Smooth muscle cell (in vitro differentiated cells): ENCODE measurements around the gene UBE2E2. TPM values are rescaled to one million over a fixed set of nuclear protein-coding genes. Genes with fewer than 3 reads are reported as not detected.

Experiments used
- DNase-seq: peaks from one replicate; lab custom pipeline; 2025; ENCODE audit not compliant: unreplicated experiment; lab: John Stamatoyannopoulos, UW
- H2AFZ ChIP-seq: fragments of 200-600 bp; sonication (generic); 2 replicates; pipeline ENCODE4 v1.6.0; 2016; ENCODE audit warnings: antibody characterized with exemption, low read depth, mild to moderate bottlenecking
- H3F3A ChIP-seq: fragments of 200-600 bp; sonication (generic); 2 replicates; pipeline ENCODE4 v1.6.0; 2017; ENCODE audit warnings: antibody characterized with exemption, low read depth
- H3K27ac ChIP-seq: fragments of 200-600 bp; sonication (generic); 2 replicates; pipeline ENCODE4 v1.5.1; 2016; ENCODE audit warnings: low read depth, mild to moderate bottlenecking
- H3K27me3 ChIP-seq: fragments of 200-600 bp; sonication (generic); 2 replicates; pipeline ENCODE4 v1.6.1; 2016; ENCODE audit warnings: low read depth, mild to moderate bottlenecking
- H3K36me3 ChIP-seq: fragments of 200-600 bp; sonication (generic); 2 replicates; pipeline ENCODE4 v1.5.1; 2016; ENCODE audit warnings: low read depth
- H3K4me1 ChIP-seq: fragments of 200-600 bp; sonication (generic); 2 replicates; pipeline ENCODE4 v1.5.1; 2016; ENCODE audit warnings: low read depth
- H3K4me2 ChIP-seq: fragments of 200-600 bp; sonication (generic); 2 replicates; pipeline ENCODE4 v1.6.0; 2016; ENCODE audit warnings: mild to moderate bottlenecking
- H3K4me3 ChIP-seq: fragments of 200-600 bp; sonication (generic); 2 replicates; pipeline ENCODE4 v1.5.1; 2016; ENCODE audit warnings: mild to moderate bottlenecking
- H3K79me2 ChIP-seq: fragments of 200-600 bp; sonication (generic); 2 replicates; pipeline ENCODE4 v1.6.0; 2016; ENCODE audit warnings: low read depth, mild to moderate bottlenecking
- H3K9ac ChIP-seq: fragments of 200-600 bp; sonication (generic); 2 replicates; pipeline ENCODE4 v1.6.0; 2016; ENCODE audit warnings: low read depth
- H3K9me3 ChIP-seq: fragments of 200-600 bp; sonication (generic); replicated peaks from 2 replicates; pipeline ENCODE4 v1.5.1; 2016; ENCODE audit warnings: low read depth
- H4K20me1 ChIP-seq: fragments of 200-600 bp; sonication (generic); 2 replicates; pipeline ENCODE4 v1.6.0; 2016; ENCODE audit warnings: low read depth
- CTCF ChIP-seq: fragments of 200-600 bp; sonication (generic); IDR thresholded peaks from 2 replicates; pipeline ENCODE4 v1.5.1; 2017; ENCODE audit warnings: borderline replicate concordance, mild to moderate bottlenecking, antibody characterized with exemption; ENCODE audit not compliant: insufficient read depth, poor library complexity, severe bottlenecking
- WGBS: methylation state at CpG from one replicate; pipeline ENCODE4 v1.1.7; 2016; ENCODE audit warnings: low lambda C conversion rate; 5-methylcytosine and 5-hydroxymethylcytosine counted together
- polyA plus RNA-seq: library from polyadenylated mRNA; unstranded; fragments of >200 nt; fragmentation: Nextera tagmentation; extraction: Ambion mirVana; gene quantifications from 2 replicates; pipeline ENCODE4 v1.2.1, GENCODE V29; 2016
- total RNA-seq: library from RNA; depleted of rRNA; stranded (reverse); fragments of >200 nt; gene quantifications from 2 replicates; pipeline ENCODE4 v1.2.3, GENCODE V29; 2014

Gene UBE2E2
- total and polyA plus RNA-seq, 2 experiments from 2014 or later, result 65.9 to 121 TPM

- Histone ChIP-seq H3K36me3 (no peaks in the 10 kb centered on the region), H3K79me2 (peaks cover 54% of the 10 kb centered on the region), H3K9ac (no peak overlapping the region), H3F3A (no peaks in the 10 kb centered on the region), H3K27ac (no peak overlapping the region), H2AFZ (no peak overlapping the region), H3K9me3 (no peaks in the 10 kb centered on the region), H3K27me3 (no peaks in the 10 kb centered on the region), H3K4me1 (no peaks in the 10 kb centered on the region), H3K4me3 (no peak overlapping the region), H4K20me1 (peaks cover 96% of the 10 kb centered on the region), H3K4me2 (no peak overlapping the region)
- TF ChIP-seq CTCF, result no peak
- WGBS, result 98% methylated on average over 5 of the region's 5 CpGs
- DNase-seq, result no peak
These were observed 38.1 kb downstream of the UBE2E2 start for GRCh38 chr3:23241256-23241655.

GRCh38 chr3:23242106-23242505, 39.0 kb downstream of the UBE2E2 start:
- Histone ChIP-seq H3K9ac (no peak overlapping the region), H3K4me3 (no peak overlapping the region), H2AFZ (no peak overlapping the region), H3K79me2 (peaks cover 57% of the 10 kb centered on the region), H4K20me1 (peaks cover 95% of the 10 kb centered on the region), H3K9me3 (no peaks in the 10 kb centered on the region), H3F3A (no peaks in the 10 kb centered on the region), H3K4me1 (no peaks in the 10 kb centered on the region), H3K4me2 (no peak overlapping the region), H3K27me3 (no peaks in the 10 kb centered on the region), H3K27ac (no peak overlapping the region), H3K36me3 (no peaks in the 10 kb centered on the region)
- no peak for TF ChIP-seq CTCF
- WGBS, result 90% methylated on average over 2 of the region's 2 CpGs
- DNase-seq, result no peak

- Histone ChIP-seq H3K4me1 (no peaks in the 10 kb centered on the region), H3K4me2 (no peak overlapping the region), H3K9me3 (no peaks in the 10 kb centered on the region), H3F3A (no peaks in the 10 kb centered on the region), H3K36me3 (no peaks in the 10 kb centered on the region), H4K20me1 (peaks cover 94% of the 10 kb centered on the region), H3K9ac (no peak overlapping the region), H3K79me2 (peaks cover 47% of the 10 kb centered on the region), H3K4me3 (no peak overlapping the region), H2AFZ (no peak overlapping the region), H3K27me3 (no peaks in the 10 kb centered on the region), H3K27ac (no peak overlapping the region)
- DNase-seq, result no peak
- 81% methylated on average over 2 of the region's 2 CpGs for WGBS
- no peak for TF ChIP-seq CTCF
These were observed 41.4 kb downstream of the UBE2E2 start for GRCh38 chr3:23244324-23245041.

- H3K79me2 ChIP-seq, result peaks cover 56% of the 10 kb centered on the region
- H3K4me3 ChIP-seq, result no peak overlapping the region
- WGBS, result 89% methylated on average over 3 of the region's 3 CpGs
- no peak for TF ChIP-seq CTCF
- peaks cover 94% of the 10 kb centered on the region for H4K20me1 ChIP-seq
- H3K9ac ChIP-seq, result no peak overlapping the region
- no peaks in the 10 kb centered on the region for H3K27me3 ChIP-seq
- no peak overlapping the region for H3K4me2 ChIP-seq
- no peak overlapping the region for H2AFZ ChIP-seq
- no peak for DNase-seq
- no peak overlapping the region for H3K27ac ChIP-seq
- no peaks in the 10 kb centered on the region for H3K4me1 ChIP-seq
- H3K36me3 ChIP-seq, result no peaks in the 10 kb centered on the region
- H3K9me3 ChIP-seq, result no peaks in the 10 kb centered on the region
- no peaks in the 10 kb centered on the region for H3F3A ChIP-seq
These were observed 43.5 kb downstream of the UBE2E2 start for GRCh38 chr3:23246651-23247050.
